ENCODE measurements around the gene MISP3. TPM values are rescaled to one million over a fixed set of nuclear protein-coding genes. Genes with fewer than 3 reads are reported as not detected.

Gene MISP3
- total RNA-seq, 2 experiments from 2014 or later: 0.39 to 0.49 TPM

DNA sequence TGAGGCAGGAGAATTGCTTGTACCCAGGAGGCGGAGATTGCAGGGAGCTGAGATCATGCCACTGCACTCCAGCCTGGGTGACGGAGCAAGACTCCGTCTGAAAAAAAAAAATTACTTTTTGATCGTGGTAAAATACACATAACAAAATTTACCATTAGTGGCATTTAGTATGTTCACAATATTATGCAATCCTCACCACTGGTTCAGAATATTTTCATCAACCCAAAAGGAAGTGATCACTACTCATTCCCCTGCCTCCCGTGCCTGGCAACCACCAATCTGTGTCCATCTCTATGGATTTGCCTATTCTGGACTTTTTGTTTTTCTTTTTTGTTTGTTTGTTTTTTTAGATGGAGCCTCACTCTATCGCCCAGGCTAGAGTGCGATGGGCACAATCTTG, 9.5 kb upstream of the MISP3 start:
- TF ChIP-seq, protein P1, sequence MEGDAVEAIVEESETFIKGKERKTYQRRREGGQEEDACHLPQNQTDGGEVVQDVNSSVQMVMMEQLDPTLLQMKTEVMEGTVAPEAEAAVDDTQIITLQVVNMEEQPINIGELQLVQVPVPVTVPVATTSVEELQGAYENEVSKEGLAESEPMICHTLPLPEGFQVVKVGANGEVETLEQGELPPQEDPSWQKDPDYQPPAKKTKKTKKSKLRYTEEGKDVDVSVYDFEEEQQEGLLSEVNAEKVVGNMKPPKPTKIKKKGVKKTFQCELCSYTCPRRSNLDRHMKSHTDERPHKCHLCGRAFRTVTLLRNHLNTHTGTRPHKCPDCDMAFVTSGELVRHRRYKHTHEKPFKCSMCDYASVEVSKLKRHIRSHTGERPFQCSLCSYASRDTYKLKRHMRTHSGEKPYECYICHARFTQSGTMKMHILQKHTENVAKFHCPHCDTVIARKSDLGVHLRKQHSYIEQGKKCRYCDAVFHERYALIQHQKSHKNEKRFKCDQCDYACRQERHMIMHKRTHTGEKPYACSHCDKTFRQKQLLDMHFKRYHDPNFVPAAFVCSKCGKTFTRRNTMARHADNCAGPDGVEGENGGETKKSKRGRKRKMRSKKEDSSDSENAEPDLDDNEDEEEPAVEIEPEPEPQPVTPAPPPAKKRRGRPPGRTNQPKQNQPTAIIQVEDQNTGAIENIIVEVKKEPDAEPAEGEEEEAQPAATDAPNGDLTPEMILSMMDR (IDR thresholded peaks at IDR 0.05): no peak
- Mint-ChIP-seq H3K27ac (no peak overlapping the region), H3K4me1 (ENCODE audit: low read depth) (peaks cover 10% of the 10 kb centered on the region), H3K36me3 (ENCODE audit: low read depth) (no peaks in the 10 kb centered on the region), H3K9me3 (no peaks in the 10 kb centered on the region), H3K4me3 (no peak overlapping the region), H3K27me3 (peaks cover 28% of the 10 kb centered on the region)
- H3K4me1 ChIP-seq (ENCODE audit: insufficient read depth, low read length): peaks cover 13% of the 10 kb centered on the region
- CTCF ChIA-PET: no interaction called here
- no peaks in the 10 kb centered on the region for H3K36me3 ChIP-seq (ENCODE audit: insufficient read depth, low read length)
- H3K4me3 ChIP-seq (ENCODE audit: low read length): no peak overlapping the region
- DNase-seq: no peak
- no peak for ATAC-seq (ENCODE audit: poor library complexity)
- peaks cover 0 to 4% of the 10 kb centered on the region in 2 experiments for H3K9me3 ChIP-seq (ENCODE audit: control insufficient read depth in 1 of 2, insufficient read depth in 1 of 2, low read length in 2 of 2)
- H3K27ac ChIP-seq (ENCODE audit: low read depth in 1 of 2, low read length in 2 of 2): no peak overlapping the region
- POLR2A ChIA-PET: no interaction called here
- H3K27me3 ChIP-seq (ENCODE audit: control insufficient read depth in 1 of 2, insufficient read depth in 2 of 2, low read length in 2 of 2): peaks cover 23 to 29% of the 10 kb centered on the region in 2 experiments
- intact Hi-C loops (cut with DNase I, micrococcal nuclease): no loop called here

DNA sequence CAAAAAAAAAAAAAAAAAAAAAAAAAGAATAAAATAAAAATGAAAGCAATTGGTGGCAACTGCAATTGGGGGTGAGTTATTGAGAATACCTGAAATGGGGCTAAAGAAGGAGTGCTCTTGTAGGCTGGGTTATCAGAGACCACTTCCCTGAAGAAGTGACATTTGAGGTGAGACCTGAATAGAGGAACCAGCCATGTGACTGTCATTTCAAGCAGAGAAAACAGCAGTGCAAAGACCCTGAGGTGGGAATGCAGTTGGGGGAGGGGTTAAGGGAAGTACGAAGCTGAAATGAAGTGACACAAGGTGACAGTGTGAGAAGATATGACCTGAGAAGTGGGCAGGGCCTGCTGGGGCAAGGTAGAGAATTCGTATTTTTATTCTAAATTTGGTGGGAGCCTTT, 6.5 kb upstream of the MISP3 start:
- H3K36me3 ChIP-seq (ENCODE audit: insufficient read depth, low read length): no peaks in the 10 kb centered on the region
- Mint-ChIP-seq H3K27ac (no peak overlapping the region), H3K4me1 (ENCODE audit: low read depth) (no peaks in the 10 kb centered on the region), H3K27me3 (peaks cover 4% of the 10 kb centered on the region), H3K36me3 (ENCODE audit: low read depth) (no peaks in the 10 kb centered on the region), H3K9me3 (no peaks in the 10 kb centered on the region), H3K4me3 (no peak overlapping the region)
- no peaks in the 10 kb centered on the region for H3K4me1 ChIP-seq (ENCODE audit: insufficient read depth, low read length)
- TF ChIP-seq, protein P1 (IDR thresholded peaks at IDR 0.05): no peak
- ATAC-seq (ENCODE audit: poor library complexity) (no peak), DNase-seq (no peak)
- no peaks in the 10 kb centered on the region for H3K9me3 ChIP-seq (ENCODE audit: control insufficient read depth in 1 of 2, insufficient read depth in 1 of 2, low read length in 2 of 2)
- ChIA-PET CTCF (no interaction called here), POLR2A (no interaction called here)
- H3K4me3 ChIP-seq (ENCODE audit: low read length): no peak overlapping the region
- H3K27ac ChIP-seq (ENCODE audit: low read depth in 1 of 2, low read length in 2 of 2): no peak overlapping the region
- peaks cover 2 to 6% of the 10 kb centered on the region in 2 experiments for H3K27me3 ChIP-seq (ENCODE audit: control insufficient read depth in 1 of 2, insufficient read depth in 2 of 2, low read length in 2 of 2)
- intact Hi-C loops (cut with DNase I, micrococcal nuclease): no loop called here

DNA sequence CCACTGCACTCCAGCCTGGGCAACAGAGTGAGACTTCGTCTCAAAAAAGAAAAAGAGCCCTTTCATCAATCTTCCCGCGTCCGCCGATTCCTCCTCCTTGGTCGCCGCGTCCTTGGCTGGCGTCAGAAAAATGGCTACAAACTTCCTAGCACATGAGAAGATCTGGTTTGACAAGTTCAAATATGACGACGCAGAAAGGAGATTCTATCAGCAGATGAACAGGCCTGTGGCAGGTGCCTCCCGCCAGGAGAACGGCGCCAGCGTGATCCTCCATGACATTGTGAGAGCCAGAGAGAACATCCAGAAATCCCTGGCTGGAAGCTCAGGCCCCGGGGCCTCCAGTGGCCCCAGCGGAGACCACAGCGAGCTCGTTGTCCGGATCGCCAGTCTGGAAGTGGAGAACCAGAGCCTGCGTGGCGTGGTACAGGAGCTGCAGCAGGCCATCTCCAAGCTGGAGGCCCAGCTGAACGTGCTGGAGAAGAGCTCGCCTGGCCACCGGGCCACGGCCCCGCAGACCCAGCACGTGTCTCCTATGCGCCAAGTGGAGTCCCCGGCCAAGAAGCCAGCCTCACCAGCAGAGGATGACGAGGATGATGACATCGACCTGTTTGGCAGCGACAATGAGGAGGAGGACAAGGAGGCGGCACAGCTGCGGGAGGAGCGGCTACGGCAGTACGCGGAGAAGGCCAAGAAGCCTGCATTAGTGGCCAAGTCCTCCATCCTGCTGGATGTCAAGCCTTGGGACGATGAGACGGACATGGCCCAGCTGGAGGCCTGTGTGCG, 2.1 kb upstream of the MISP3 start:
- CTCF ChIA-PET: interaction anchor here (0.5 to 2.2 kb wide), 4 partner anchors 22 to 278 kb away, joined by 3 to 5 read pairs (median 4); no protein-coding TSS in a partner anchor
- no peaks in the 10 kb centered on the region for H3K36me3 Mint-ChIP-seq (ENCODE audit: low read depth)
- intact Hi-C loops (cut with DNase I, micrococcal nuclease): loop anchor here (5.0 kb wide), 2 partner anchors 47 to 63 kb away; partner anchors contain the start of genes PRKACA (in 1 of the 2) and RFX1 (in 1 of the 2)
- H3K36me3 ChIP-seq (ENCODE audit: insufficient read depth, low read length): no peaks in the 10 kb centered on the region
- H3K27me3 ChIP-seq (ENCODE audit: control insufficient read depth in 1 of 2, insufficient read depth in 2 of 2, low read length in 2 of 2): peaks cover 4 to 5% of the 10 kb centered on the region in 2 experiments
- POLR2A ChIA-PET: interaction anchor here (0.9 to 1.2 kb wide), 3 partner anchors 11 to 16 kb away, joined by 3 to 4 read pairs (median 3); no protein-coding TSS in a partner anchor
- peaks cover 4% of the 10 kb centered on the region for H3K27me3 Mint-ChIP-seq
- peaks cover 17% of the 10 kb centered on the region for H3K4me1 Mint-ChIP-seq (ENCODE audit: low read depth)
- TF ChIP-seq, protein P1 (IDR thresholded peaks at IDR 0.05): no peak
- H3K4me1 ChIP-seq (ENCODE audit: insufficient read depth, low read length): peaks cover 34% of the 10 kb centered on the region
- no peak overlapping the region for H3K27ac Mint-ChIP-seq
- no peak overlapping the region for H3K27ac ChIP-seq (ENCODE audit: low read depth in 1 of 2, low read length in 2 of 2)
- DNase-seq: peak in 1 of 14 experiments; percentile 28
- H3K4me3 Mint-ChIP-seq: peak overlapping the region; percentile 58
- H3K9me3 ChIP-seq (ENCODE audit: control insufficient read depth in 1 of 2, insufficient read depth in 1 of 2, low read length in 2 of 2): no peaks in the 10 kb centered on the region
- no peaks in the 10 kb centered on the region for H3K9me3 Mint-ChIP-seq
- H3K4me3 ChIP-seq (ENCODE audit: low read length): no peak overlapping the region
- no peak for ATAC-seq (ENCODE audit: poor library complexity)

Measured in CD4-positive, alpha-beta T cell (primary cell).